HG02938 (cell line): ENCODE results near the gene CCDC154.
"Not testable (repeated sequence)": the region's sequence is repeated elsewhere in the genome, so short reads cannot be mapped to it uniquely, and the experiment has no call there.

Source experiments
- ATAC-seq: cut with Tn5 transposase; IDR thresholded peaks from one replicate; pipeline ENCODE4 v1.9.1; 2021; ENCODE audit warnings: mild to moderate bottlenecking, moderate library complexity; ENCODE audit not compliant: unreplicated experiment

The CCDC154 gene

DNA sequence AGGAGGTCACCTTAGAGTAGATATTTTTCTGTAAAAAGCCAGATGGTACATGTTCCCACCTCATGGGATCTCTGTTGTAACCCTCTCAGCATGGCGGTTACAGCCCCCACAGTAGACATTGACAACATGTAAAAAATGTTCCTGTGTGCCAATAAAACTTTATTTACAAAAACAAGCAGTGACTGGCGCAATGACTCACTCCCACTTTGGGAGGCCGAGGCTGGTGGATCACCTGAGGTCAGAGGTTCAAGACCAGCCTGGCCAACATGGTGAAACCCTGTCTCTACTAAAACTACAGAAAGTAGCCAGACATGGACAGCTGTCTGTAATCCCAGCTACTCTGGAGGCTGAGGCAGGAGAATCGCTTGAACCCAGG, 4.7 kb downstream of the CCDC154 start:
- not testable (repeated sequence) for ATAC-seq

DNA sequence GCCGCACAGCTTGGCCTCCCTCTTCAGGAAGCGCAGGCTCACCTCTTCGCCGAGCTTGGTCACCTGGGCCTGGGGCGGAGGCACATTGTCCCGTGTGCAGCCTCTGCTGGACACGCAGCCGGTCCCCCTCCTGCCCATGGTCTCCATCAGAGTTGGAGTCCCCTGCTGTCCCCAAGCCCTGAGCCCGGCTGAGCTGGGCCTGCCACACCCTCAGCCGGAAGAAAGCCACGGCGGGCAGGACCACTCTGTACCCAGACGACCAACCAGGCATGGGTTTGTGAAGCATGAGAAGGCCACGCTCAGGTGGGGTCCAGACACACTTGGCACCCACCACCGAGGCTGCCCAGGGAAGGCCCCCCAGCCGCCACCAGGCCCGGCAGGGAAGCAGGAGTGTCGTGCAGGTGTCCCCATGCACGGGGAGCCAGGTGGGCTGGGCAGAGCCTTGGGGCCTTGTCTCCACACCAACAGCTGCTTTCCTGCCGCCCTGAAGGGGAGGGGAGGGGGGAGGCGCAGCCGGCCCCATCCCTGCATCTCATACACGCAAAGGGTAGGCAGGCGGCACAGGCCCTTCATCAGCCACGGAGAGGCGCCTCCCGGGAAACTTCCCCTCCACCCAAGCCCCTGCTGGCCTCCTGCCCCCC, 5.2 kb downstream of the CCDC154 start:
- ATAC-seq, result no peak

- ATAC-seq, result no peak
These were observed 5.9 kb downstream of the CCDC154 start for GRCh38 chr16:1438229-1439057.

- no peak for ATAC-seq
These were observed 6.8 kb downstream of the CCDC154 start for GRCh38 chr16:1437606-1438005.

- ATAC-seq, result no peak
These were observed 7.5 kb downstream of the CCDC154 start for GRCh38 chr16:1436731-1437355.

- no peak for ATAC-seq
These were observed 8.2 kb downstream of the CCDC154 start for GRCh38 chr16:1435921-1436697.

DNA sequence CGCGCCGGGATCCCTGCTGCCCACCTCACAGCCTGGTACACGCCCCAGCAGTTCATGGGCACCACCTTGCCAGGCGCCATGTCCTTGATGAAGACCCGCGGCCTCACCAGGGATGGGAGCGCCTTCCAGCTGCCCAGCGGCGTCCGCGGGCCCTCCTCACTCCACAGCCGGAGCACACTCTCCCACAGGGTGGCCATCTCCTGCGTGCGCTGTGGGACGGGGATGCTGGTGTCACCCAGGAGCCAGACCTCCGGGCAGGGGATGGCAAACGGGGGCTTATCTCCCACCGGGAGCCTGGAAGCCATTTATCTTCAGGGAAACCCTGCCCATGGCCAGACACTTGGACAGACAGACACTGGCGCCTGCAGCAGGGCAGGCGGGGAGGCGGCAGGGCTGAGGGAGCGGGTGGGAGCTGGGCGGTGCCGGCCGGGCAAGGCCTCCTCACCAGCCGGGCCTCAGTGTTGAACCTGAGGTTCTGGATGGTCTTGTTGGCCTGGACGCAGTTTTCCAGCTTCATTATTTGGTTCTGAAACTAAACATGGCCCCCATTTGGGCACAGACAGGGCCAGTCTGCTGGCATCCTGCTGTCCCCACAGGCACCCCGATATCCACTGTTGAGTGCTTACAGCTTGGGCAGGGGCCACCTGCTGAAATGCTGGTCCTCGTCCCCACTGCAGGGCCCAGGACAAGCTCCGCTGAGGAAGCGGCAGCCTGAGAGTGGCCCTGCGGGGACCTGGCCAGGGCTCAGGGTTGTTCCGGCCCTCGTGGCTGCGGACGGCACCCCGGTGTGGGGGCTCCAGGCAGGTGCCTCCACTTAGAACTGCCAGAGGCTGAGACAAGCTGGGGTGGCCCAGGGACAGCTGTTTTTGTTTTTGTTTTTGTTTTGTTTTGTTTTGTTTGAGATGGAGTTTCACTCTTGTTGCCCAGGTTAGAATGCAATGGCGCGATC, 9.4 kb downstream of the CCDC154 start:
- no peak for ATAC-seq

DNA sequence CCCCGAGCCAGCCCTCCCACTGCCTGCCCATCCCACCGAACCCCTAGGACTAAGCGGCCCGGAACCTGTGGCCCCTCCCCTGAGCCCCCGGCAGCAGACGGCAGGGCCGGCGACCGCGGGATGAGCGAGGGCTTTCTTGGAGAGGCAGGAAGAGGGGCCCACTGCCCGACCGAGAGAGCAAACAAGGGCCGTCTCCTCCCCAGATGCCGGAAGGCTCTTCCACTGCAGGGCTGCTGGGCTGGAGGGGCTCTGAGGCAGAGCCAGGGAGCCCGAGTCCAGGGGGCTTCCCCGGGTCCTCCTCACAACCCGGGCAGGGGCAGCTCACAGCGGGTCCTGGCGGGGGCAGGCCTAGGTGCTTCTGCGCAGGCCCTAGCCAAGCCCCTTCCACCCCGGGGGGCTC, 10.6 kb downstream of the CCDC154 start:
- ATAC-seq, result no peak

DNA sequence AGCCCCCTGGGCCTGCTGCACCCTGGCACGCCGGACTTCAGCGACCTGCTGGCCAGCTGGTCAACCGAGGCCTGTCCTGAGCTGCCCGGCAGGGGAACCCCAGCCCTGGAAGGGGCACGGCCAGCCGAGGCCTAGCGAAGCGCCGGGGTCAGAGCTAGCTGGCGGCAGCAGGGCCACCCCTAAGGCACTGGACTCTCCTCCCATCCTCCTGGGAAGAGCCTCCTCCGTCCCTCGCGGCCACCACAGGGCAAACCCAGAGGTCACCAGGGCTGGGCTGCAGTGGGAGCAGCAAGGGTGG, 11.1 kb downstream of the CCDC154 start:
- no peak for ATAC-seq

DNA sequence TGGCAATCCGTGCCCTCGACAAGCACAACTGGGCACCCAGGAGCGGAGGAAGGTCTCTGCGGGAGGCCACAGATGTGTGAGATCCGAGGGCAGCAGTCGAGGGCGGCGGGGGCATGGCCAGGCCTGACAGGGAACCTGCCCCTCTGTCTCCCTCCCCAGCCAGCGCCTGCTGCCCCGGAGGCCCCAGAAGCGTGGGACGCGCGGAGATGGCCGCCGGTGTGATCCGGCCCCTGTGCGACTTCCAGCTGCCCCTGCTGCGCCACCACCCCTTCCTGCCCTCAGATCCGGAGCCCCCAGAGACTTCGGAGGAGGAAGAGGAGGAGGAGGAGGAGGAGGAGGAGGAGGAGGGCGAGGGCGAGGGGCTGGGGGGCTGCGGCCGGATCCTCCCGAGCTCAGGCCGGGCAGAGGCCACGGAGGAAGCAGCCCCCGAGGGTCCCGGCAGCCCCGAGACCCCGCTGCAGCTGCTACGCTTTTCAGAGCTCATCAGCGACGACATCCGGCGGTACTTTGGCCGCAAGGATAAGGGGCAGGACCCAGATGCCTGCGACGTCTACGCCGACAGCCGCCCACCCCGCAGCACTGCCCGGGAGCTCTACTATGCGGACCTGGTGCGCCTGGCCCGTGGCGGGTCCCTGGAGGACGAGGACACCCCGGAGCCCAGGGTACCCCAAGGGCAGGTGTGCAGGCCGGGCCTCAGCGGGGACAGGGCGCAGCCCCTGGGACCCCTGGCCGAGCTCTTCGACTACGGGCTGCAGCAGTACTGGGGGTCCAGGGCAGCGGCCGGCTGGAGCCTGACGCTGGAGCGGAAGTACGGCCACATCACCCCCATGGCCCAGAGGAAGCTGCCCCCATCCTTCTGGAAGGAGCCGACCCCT, 11.7 kb downstream of the CCDC154 start:
- no peak for ATAC-seq

- ATAC-seq, result no peak
These were observed 12.7 kb downstream of the CCDC154 start for GRCh38 chr16:1431497-1432270.

GRCh38 chr16:1430759-1431496, 13.4 kb downstream of the CCDC154 start, which contains the start of gene PERCC1:
PERCC1 (plus strand) TSS chr16:1431078; CDS start chr16:1432594, 1,516 bp downstream.
- ATAC-seq, result no peak

DNA sequence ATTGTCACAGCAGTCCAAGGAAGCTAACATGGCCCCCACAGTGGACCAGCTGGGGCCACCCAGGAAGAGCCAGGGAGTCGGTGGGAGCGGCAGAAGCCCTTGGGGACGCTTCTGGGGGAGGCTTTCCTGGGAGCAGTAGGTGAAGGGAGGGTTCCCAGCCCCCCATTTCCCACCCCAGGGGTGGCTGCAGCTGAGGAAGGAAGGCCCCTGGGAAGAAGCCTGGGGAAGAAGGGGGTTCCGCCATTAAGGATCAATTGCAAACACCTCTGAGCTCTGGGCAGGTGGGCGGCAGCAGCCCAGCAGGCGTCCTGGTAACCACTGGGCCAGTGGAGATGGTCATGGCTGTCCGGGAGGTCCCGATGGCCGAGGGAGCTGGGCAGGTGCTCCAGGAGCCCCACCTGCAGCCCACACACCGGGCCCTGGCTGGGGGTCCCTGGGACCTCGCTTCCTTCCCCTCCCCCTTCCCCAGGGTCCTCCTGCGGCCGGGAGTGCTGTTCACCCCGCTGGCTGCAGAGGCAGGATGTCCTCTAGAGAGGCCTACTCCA, 14.1 kb downstream of the CCDC154 start:
- no peak for ATAC-seq

GRCh38 chr16:1429631-1430030, 14.7 kb downstream of the CCDC154 start:
- no peak for ATAC-seq

DNA sequence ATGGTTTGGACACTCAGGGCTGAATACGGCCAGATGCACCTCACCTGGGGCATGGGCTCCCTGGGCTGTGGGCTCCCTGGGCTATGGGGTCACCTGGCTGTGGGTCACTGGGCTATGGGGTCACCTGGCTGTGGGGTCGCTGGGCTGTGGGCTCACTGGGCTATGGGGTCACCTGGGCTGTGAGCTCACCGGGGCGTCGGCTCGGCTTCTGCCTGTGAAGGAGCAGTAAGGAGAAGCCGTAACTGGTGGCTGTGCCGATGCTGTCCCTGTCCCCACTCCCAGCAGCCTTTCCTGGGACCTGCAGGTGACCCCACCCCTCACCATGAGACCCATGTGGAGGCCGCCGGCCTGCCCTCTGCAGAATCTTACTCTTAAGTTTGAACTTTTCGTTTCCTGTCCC, 15.3 kb downstream of the CCDC154 start:
- no peak for ATAC-seq

GRCh38 chr16:1428511-1428910, 15.8 kb downstream of the CCDC154 start:
- no peak for ATAC-seq
